IPS-18c (cell line): ENCODE data around the gene ETNK1.

Experiments used
- H3K4me3 ChIP-seq: 2 replicates; pipeline ENCODE4 v1.7.0; 2013; ENCODE audit warnings: low read depth, mild to moderate bottlenecking, low read length, moderate library complexity; ENCODE audit not compliant: insufficient read depth
- H3K9me3 ChIP-seq: one replicate; pipeline ENCODE4 v1.6.1; 2013; ENCODE audit warnings: mild to moderate bottlenecking, low read length, moderate library complexity; ENCODE audit not compliant: control insufficient read depth, insufficient read depth

The ETNK1 gene

DNA sequence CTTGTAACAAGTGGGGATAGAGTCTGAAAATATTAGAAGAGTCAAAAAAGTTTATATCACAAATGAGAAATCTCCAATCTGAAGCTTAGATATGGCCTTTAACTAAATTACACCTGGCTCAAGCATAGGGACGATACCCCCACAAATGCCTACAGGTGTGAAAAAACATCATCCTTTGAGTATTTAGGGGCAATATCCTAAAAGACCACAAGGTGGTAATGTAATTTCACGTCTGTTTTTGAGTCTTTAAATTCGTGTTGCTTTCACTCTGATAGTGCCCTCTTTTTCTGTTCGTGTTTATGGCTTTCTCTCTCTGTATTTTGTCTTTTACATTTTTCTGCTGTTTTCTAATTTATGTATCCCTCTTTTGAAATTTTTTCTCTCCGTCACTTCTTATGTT, 84.3 kb downstream of the ETNK1 start:
- Histone ChIP-seq H3K9me3 (no peaks in the 10 kb centered on the region), H3K4me3 (no peak overlapping the region)

DNA sequence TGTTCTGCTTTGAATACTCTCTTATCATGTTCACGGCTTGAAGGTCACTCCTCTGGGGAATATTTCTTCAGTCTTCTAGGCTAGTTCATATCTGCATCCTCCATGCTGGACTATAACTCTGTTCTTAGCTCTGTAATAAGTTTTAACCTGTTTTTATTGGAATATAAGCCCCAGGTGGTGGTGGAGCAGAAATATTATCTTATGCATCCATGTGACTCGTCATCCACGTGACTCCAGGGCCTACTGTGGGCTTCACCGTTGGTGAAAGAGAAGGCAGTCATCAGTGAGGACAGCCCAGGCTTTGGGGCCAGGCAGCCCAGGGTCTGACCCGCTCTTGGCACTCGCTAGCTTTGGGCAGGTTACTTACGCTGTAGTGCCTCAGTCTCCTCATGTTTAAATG, 87.1 kb downstream of the ETNK1 start:
- peaks cover 2% of the 10 kb centered on the region for H3K9me3 ChIP-seq
- H3K4me3 ChIP-seq = no peak overlapping the region

DNA sequence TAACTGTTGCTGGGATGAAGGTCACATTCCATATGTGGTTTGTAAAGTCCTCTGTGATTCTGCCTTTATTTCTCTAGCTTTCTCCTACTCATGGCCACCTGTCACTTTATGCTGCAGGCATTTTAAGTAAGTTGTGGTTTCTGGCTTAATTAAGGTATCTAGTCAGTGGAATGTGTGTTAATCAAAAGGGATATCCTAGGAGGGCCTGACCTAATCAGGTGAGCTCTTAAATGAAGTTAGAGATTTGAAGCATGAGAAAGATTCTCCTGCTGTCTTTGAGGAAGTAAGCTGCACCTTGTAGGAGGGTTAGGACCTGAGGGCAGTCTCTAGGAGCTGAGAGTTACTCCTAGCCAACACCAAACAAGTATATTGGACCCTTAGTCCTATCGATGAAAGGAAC, 90.3 kb downstream of the ETNK1 start:
- H3K4me3 ChIP-seq = no peak overlapping the region
- H3K9me3 ChIP-seq = peaks cover 2% of the 10 kb centered on the region

DNA sequence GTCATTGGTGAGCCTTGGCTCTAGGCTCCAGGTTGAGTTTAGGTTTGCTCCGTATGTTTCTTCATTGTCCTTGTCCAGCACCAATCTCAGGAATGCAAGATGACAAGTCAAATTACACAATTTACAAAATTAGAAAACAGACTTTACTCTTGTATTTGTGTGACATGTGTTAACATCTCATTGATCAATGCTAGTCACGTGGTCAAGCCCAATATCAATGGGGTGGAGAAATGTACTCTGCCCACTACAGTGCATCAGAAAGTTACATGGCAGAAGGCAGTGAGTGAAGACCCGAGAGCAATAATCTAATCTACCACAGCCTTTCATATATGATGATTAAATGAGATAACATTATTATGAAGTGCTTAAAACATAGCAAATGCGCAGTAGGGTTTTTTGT, 94.8 kb downstream of the ETNK1 start:
- H3K4me3 ChIP-seq = no peak overlapping the region

DNA sequence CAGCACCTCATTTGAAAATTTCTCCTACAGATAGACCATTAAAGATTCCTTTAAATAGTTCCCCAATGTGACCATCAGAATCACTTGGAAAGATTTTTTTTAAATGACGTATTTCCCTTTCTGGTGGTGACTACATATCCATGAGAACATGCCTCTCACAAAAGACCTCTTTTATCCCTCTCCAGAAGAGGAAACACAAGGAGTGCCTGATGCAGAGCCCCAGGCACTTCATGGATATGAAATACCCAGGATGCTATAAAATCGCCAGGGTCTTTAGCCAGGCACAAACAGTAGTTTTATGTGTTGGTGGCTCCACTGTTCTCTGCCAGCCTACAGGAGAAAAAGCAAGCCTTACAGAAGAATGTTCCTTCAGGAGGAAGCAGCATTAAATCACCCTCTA, 97.1 kb downstream of the ETNK1 start:
- H3K4me3 ChIP-seq = no peak overlapping the region
- H3K9me3 ChIP-seq = no peaks in the 10 kb centered on the region

More for the DNA sequence above, 94.8 kb downstream of the ETNK1 start:
- peaks cover 2% of the 10 kb centered on the region for H3K9me3 ChIP-seq

DNA sequence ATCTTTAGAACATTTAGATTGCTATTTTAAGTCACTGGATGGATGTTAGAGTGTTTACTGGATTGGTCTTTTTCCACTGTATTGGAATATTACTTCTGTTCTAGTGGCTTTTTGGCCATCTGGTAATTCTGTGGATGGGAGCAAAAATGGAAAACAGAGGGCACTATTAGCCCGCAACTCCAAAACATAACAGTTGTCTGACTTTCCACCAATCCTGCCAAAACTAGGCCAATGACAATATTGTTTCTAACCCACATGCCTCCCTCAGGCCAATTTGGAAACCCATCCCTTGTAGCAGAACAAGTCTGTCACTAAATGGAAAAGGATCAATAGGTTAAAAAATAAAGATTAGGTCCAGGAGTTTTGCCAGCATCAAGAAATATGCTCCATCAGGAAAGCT, 97.8 kb downstream of the ETNK1 start:
- Histone ChIP-seq H3K9me3 (no peaks in the 10 kb centered on the region), H3K4me3 (no peak overlapping the region)

DNA sequence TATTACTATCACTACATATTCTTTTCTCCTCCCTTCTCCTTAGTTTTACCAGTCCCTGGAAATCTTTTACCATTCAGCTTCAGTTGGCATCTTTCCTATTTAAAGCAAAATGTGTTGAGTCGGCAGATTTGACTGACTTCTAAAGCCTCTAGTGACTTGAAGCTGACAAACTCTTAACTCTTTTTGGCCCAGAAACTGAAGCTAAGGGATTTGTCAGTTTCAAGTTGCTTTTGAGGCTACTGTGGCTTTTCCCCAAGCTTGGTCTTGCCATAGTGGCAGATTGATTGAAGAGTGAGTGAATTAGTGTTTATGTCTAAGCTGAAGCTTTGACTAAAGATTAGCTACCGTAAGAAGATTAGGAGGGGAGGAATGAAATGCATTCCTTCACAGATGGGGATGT, 104.0 kb downstream of the ETNK1 start:
- H3K4me3 ChIP-seq = no peak overlapping the region
- H3K9me3 ChIP-seq = no peaks in the 10 kb centered on the region

DNA sequence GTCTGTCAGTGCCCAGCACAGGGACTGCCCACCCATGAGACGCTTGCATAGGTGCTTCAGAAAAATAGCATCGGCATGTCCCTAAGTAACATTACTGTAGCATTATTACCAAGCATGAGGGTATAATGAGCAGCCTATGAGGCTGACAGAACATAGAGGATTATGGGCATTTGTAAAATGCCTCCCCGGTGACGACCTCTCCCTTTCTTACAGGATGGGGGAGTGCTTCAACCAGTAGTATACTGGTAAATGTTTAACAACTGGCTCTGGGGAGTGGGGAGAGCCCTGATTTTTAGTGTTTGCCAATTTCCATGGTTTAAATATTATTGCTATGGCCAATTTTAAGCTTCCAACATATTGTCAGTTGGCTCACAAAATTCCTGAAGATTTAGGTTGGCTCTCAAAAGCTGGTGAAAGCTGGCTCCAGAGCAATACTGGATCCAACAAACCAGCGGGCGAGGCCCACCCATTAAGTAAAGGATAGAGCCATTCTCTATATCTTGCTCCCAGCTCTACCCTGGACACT, 104.5 kb downstream of the ETNK1 start:
- no peak overlapping the region for H3K4me3 ChIP-seq

DNA sequence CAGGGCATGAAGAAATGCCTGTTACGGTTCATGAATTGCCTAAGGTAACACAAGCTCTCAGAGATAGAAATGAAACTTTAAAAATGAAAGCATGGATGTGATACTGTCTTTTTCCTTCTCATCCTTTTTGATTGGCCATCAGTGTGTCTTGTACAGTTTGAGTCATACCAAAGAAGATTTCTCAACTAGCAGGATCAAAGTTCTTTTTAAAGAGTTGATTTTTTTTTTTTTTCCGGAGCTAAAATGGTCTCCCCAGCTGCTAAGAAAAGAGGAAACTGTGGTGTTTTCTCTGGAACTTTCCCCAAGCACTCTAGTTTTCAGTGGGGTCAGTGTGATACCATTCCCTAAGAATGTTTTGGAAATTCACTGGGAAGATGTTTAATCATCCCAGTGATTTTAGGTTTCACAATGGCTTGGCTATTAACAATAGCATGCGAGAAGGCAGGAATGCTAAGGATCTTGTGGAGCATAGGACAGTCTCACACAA, 105.0 kb downstream of the ETNK1 start:
- H3K4me3 ChIP-seq = no peak overlapping the region
- no peaks in the 10 kb centered on the region for H3K9me3 ChIP-seq

More for the DNA sequence above, 104.5 kb downstream of the ETNK1 start:
- H3K9me3 ChIP-seq = no peaks in the 10 kb centered on the region

DNA sequence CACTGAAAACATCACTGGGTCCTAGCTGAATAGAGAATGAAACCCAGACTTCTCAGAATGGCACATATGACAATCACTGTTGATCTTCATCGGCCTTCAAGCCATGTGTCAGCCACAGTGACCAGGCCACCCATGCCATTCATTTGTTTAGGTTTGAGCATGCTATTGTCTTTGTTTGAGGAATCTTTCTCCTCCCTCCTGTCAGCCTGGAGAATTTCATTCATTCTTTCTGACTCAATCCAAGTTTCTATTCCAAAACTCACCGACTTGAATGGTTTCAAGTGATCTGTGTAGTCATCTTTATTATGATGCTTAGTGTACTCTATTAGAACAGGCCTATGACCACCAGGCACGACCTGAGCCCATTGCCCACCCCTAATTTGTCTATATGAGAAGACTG, 106.3 kb downstream of the ETNK1 start:
- H3K9me3 ChIP-seq = no peaks in the 10 kb centered on the region
- H3K4me3 ChIP-seq = no peak overlapping the region

DNA sequence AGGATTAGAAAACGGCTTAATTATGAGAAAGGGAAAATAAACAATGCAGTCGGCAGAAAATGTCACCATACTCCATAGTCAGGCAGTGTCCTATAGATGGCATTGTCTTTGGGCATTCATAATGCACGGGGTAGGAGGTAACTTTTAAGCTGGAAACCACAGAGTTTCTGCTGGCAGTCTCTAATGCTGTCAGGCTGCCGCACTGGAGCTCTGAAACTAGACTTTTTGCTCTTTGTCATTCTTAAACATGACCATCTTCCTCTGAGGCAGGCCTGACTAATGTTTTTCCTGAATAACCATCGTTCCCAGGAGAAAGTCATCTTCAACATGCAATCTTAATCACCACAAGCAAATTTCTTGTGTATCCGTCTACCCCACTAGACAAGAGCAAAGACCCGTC, 108.8 kb downstream of the ETNK1 start:
- Histone ChIP-seq H3K9me3 (no peaks in the 10 kb centered on the region), H3K4me3 (no peak overlapping the region)

DNA sequence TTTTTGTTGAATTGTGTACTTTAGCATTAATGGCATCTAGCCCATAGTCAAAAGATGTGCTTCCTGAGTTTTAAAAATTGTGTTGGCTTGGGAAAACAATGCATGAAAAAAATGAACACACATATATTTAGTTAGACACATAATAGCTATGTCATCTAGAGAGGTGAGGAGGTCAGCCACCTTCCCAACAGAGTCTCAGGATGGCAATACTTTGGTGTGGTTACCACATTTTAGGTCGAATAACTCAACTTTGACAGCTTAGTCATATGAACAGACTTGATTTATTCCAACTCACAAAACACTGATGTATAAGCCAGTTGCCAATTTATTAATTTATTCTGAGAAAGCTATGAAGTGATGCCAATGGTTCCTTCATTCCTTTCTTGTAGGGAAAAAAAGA, 114.0 kb downstream of the ETNK1 start:
- H3K4me3 ChIP-seq = no peak overlapping the region
- no peaks in the 10 kb centered on the region for H3K9me3 ChIP-seq
